Measurements from ENCODE around the gene GGTA1.
"Not testable (repeated sequence)": the region's sequence is repeated elsewhere in the genome, so short reads cannot be mapped to it uniquely, and the experiment has no call there.

The GGTA1 gene

DNA sequence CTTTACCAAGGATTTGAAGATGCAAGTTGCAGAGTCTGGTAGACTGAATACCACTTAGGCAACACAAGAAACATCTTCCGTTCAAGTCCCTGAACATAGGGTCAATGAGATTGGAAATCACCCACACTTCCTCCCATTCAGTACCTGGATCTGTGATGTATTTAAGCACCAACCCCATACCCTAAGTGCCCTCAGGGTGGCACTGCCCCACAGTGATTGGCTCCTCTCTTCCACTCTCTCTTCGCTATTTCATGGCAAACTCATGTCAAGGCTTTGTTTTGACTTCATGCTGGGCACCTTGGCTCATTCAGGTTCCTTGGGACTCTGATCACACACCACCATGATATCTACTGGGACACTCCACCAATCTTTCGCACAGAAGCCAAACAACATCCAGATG, 53.7 kb downstream of the GGTA1 start:
- in situ Hi-C loops (cut with HindIII; ENCODE audit: low pct_unique_long_range_greater_than_20kb, low sequenced_read_pairs): no loop called here
- TF ChIP-seq JUND (IDR thresholded peaks at IDR 0.05; ENCODE audit: low read depth): no peak
- peak in 1 of 2 experiments; percentile 59 for DNase-seq (ENCODE audit: low read depth in 1 of 2, low spot score in 1 of 2)

DNA sequence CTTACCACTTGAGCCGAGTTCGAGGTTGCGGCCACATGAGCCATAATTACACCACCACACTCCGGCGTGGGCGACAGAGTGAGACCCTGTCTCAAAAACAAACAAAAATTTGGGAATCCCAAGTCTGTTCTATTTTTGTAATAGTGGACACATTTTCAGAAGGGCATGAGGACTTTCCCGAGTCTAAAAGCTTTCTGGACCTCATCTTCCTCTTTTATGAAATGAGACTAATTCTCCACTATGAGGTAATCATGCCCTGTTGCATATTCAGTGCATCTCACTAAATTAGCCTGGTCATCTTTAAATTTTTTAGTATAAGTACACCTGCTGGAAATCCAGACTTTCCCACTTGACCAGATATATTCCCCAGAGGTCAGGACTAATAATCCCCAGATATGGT, 55.7 kb downstream of the GGTA1 start:
- in situ Hi-C loops (cut with HindIII; ENCODE audit: low pct_unique_long_range_greater_than_20kb, low sequenced_read_pairs): no loop called here
- TF ChIP-seq JUND (IDR thresholded peaks at IDR 0.05; ENCODE audit: low read depth): no peak
- no peak for DNase-seq (ENCODE audit: low read depth in 1 of 2, low spot score in 1 of 2)

DNA sequence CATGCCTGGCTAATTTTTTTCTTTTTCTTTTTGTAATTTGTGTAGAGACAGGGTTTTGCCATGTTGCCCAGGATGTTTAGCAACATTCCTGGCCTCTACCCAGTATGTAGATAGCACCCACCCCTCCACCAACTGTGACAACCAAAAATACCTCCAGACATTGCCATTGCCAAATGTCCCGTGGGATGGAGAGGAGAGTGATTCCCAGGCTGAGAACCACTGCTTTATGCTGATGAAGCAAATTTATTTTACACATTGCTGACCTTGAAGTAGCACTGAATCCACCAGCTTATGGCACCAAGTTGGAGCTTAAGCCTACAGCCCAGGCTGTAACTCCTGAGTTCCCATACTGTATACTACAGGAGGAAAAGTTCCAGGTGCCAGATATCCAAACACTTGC, 58.5 kb downstream of the GGTA1 start:
- in situ Hi-C loops (cut with HindIII; ENCODE audit: low pct_unique_long_range_greater_than_20kb, low sequenced_read_pairs): no loop called here
- no peak for TF ChIP-seq JUND (IDR thresholded peaks at IDR 0.05; ENCODE audit: low read depth)

DNA sequence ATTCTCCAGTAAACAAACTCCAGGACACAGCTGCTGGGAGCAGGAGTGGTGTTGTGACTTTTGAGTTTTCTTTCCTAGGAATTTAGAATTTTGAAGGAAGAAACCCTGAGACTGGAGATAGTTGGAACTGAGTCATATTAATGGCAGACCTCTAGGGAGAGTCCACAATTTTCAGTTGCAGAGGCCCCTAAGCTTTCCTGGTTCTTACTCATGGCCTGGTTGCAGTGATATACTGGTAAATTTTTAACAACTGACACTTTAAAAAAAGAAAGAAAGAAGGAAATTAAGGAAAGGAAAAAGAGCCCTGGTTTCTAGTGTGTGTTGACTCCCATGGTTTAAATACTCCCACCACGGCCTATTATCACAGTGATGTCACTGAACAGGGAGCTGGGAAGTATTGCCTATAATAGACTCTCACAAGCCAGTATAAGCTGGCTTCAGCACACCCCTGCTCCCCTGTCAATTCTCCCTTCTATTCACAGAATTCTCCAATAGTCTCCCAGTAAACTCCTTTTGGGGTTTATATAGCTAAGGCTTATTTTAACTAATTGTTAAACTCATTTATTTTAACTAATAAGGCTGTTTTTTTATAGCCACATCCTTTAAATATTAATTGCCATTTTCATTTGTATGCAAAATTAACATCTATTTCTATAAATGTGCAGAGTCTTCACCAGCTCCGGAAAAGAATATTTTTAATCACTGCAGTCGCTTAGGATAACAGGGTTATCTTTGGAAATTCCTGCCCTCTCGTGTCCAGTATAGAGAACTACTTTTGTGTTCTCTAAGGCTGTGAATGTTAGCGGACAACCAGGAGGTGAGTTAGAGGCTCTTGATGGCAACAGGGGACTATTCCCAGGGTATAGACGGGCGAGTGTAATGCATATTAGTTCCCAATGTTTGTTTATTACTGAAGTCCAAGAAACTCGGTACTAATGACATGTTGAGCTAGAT, 59.7 kb downstream of the GGTA1 start:
- TF ChIP-seq JUND (IDR thresholded peaks at IDR 0.05; ENCODE audit: low read depth): no peak
- peak in 1 of 2 experiments; percentile 25 for DNase-seq (ENCODE audit: low read depth in 1 of 2, low spot score in 1 of 2)
- in situ Hi-C loops (cut with HindIII; ENCODE audit: low pct_unique_long_range_greater_than_20kb, low sequenced_read_pairs): no loop called here

More for the DNA sequence above, 58.5 kb downstream of the GGTA1 start:
- DNase-seq (ENCODE audit: low read depth in 1 of 2, low spot score in 1 of 2): no peak

DNA sequence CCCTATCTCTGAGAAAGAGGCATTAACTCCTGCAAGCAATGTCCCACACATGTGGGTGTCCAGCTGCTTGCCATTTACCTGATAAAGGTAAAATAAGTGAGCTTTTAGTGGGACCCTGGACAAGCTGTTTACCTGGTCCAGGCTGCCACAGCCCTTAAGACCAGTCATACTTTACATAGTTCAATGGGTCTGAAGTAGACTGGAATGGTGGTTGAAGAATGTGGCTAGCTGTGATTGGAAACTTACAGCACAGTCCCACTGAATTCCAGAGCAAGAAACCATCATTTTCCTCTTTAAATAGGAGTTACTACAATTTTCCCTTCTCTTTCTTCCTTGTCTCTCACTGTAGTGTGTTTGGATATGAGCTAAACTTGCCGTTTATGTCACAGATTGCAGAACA, 60.6 kb downstream of the GGTA1 start:
- no peak for TF ChIP-seq JUND (IDR thresholded peaks at IDR 0.05; ENCODE audit: low read depth)
- in situ Hi-C loops (cut with HindIII; ENCODE audit: low pct_unique_long_range_greater_than_20kb, low sequenced_read_pairs): no loop called here

DNA sequence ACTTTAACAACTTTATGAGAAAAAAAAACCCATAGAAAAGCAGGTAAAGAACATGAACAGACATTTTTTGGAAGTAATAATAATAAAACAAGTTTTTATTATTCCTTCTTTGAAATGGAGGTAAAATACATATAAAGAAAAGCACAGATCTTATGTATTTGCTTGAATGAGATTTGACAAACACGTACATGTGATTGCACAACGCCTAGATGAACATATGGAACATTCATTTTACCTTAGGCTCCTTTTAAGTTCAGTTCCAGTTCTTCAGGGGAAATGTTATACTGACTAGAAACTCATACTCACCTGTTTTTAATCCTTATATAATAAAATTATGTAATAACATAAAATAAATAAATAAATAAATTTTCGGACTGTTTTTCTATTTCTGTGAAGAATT, 61.8 kb downstream of the GGTA1 start:
- in situ Hi-C loops (cut with HindIII; ENCODE audit: low pct_unique_long_range_greater_than_20kb, low sequenced_read_pairs): no loop called here
- TF ChIP-seq JUND (IDR thresholded peaks at IDR 0.05; ENCODE audit: low read depth): no peak
- no peak for DNase-seq (ENCODE audit: low read depth in 1 of 2, low spot score in 1 of 2)

More for the DNA sequence above, 60.6 kb downstream of the GGTA1 start:
- no peak for DNase-seq (ENCODE audit: low read depth in 1 of 2, low spot score in 1 of 2)

DNA sequence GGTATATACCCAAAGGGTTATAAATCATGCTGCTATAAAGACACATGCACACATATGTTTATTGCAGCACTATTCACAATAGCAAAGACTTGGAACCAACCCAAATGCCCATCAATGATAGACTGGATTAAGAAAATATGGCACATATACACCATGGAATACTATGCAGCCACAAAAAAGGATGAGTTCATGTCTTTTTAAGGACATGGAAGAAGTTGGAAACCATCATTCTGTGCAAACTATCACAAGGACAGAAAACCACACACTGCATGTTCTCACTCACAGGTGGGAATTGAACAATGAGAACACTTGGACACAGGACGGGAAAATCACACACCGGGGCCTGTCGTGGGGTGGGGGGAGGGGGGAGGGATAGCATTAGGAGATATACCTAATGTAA, 62.6 kb downstream of the GGTA1 start:
- in situ Hi-C loops (cut with HindIII; ENCODE audit: low pct_unique_long_range_greater_than_20kb, low sequenced_read_pairs); DNase-seq (ENCODE audit: low read depth in 1 of 2, low spot score in 1 of 2): not testable (repeated sequence)

DNA sequence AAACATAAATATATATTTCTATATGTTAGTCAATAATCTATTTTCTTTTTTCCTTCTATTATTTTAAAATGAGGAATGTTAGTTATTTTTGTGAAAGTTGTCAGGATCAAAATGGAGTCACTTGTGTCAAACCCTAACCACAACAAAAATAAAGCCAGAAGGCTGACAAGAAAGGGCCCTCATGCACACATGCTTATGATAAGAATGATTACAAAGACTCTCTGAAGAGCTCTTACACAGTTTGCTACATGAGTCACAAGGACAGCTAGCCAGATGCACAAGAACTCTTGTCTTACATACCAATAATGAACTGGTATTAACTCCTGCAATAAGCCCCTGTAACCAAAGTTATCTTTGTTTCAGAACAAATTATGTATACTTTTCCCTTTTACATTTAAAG, 64.7 kb downstream of the GGTA1 start:
- no peak for DNase-seq (ENCODE audit: low read depth in 1 of 2, low spot score in 1 of 2)
- in situ Hi-C loops (cut with HindIII; ENCODE audit: low pct_unique_long_range_greater_than_20kb, low sequenced_read_pairs): no loop called here
- TF ChIP-seq JUND (IDR thresholded peaks at IDR 0.05; ENCODE audit: low read depth): no peak

DNA sequence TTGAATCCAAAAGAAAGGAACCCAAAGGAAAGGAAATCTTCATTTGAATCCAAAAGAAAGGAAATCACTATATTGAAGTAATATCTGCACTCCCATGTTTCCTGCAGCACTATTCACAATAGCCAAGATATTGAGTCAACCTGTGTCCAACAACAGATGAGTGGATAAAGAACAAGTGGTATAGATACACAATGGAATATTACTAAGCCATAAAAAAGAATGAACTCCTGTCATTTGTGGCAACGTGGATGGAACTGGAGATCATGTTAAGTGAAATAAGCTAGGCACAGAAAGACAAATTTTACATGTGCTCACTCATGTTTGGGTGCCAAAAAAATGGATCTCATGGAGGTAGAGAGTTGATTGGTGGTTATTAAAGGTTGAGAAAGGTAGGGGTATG, 71.7 kb downstream of the GGTA1 start:
- DNase-seq (ENCODE audit: low read depth in 1 of 2, low spot score in 1 of 2): no peak
- TF ChIP-seq JUND (IDR thresholded peaks at IDR 0.05; ENCODE audit: low read depth): no peak
- in situ Hi-C loops (cut with HindIII; ENCODE audit: low pct_unique_long_range_greater_than_20kb, low sequenced_read_pairs): no loop called here

DNA sequence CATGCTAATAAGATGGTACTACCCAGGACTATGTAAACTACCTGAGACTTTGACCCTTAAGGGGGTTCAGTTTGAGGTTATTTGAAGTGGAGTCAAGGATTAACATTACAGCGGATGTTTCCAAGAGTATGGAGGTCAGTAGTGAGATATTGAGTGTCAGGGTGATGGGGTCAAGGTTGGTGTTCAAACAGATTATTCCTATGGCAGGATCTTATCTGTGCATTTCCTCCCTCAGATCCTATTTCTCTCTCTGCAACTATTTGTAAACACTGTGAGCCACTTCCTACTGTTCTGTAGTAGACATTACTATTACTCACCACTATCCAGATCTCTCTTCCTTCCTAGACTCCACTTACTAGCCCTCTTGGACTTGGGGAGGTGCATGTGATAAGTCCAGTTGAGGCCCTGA, 75.6 kb downstream of the GGTA1 start:
- DNase-seq (ENCODE audit: low read depth in 1 of 2, low spot score in 1 of 2): no peak
- TF ChIP-seq JUND (IDR thresholded peaks at IDR 0.05; ENCODE audit: low read depth): no peak
- in situ Hi-C loops (cut with HindIII; ENCODE audit: low pct_unique_long_range_greater_than_20kb, low sequenced_read_pairs): no loop called here

DNA sequence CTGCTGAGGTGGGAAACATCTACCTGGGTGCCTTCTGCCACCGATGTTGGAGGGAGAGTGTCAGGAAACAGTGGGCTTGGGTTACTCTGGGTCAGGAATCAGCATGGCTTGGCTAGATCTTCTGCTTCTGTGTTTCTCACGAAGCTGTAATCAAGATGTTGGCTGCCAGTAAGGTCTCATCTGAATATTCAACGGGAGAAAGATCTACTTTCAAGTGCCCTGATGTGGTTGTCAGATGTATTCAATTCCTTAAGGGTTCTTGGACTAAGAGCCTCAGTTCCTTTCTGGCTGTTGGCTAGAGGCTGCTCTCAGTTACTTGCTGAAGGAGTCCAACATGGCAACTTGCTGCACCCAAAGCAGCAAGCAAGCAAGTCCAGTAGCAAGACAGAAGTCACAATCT, 87.7 kb downstream of the GGTA1 start:
- no peak for DNase-seq (ENCODE audit: low read depth in 1 of 2, low spot score in 1 of 2)
- in situ Hi-C loops (cut with HindIII; ENCODE audit: low pct_unique_long_range_greater_than_20kb, low sequenced_read_pairs): no loop called here
- no peak for TF ChIP-seq JUND (IDR thresholded peaks at IDR 0.05; ENCODE audit: low read depth)

DNA sequence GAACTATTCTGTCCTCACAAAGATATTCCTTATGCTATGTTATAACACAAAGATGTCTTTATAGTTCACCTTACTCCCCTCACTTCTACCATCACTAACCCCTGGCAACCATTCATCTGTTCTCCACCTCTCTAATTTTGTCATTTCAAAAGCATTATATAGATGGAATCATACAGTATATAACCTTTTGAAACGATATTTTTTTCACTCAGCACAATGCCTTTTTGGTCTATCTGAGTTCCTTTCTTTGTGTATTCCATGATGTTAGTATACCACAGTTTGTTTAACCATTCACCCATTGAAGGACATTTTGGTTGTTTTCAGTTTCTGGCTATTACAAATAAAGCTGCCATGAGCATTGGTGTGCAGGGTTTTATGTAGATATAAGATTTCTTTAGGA, 93.7 kb downstream of the GGTA1 start:
- no peak for TF ChIP-seq JUND (IDR thresholded peaks at IDR 0.05; ENCODE audit: low read depth)
- in situ Hi-C loops (cut with HindIII; ENCODE audit: low pct_unique_long_range_greater_than_20kb, low sequenced_read_pairs): no loop called here
- DNase-seq (ENCODE audit: low read depth in 1 of 2, low spot score in 1 of 2): no peak

All from T47D (cell line).